Kidney epithelial cell (primary cell): ENCODE data around the gene ZNF785. TPM values are rescaled to one million over a fixed set of nuclear protein-coding genes. Genes with fewer than 3 reads are reported as not detected.

Experiments used
- DNase-seq: peaks from one replicate; pipeline ENCODE4 v3.0.0-alpha.2; 2010; ENCODE audit warnings: low read depth
- H3K27me3 ChIP-seq: 2 replicates; pipeline ENCODE4 v1.6.0; 2011; ENCODE audit warnings: low read length; ENCODE audit not compliant: control insufficient read depth, insufficient read depth
- H3K36me3 ChIP-seq: 2 replicates; pipeline ENCODE4 v1.5.1; 2011; ENCODE audit warnings: low read length; ENCODE audit not compliant: control insufficient read depth, insufficient read depth
- H3K4me3 ChIP-seq: 2 replicates; pipeline ENCODE4 v1.5.1; 2011; ENCODE audit warnings: low read depth, mild to moderate bottlenecking, control low read depth, low read length
- total RNA-seq: library from RNA; depleted of rRNA; stranded (reverse); fragments of >200 nt; gene quantifications from 2 replicates; pipeline ENCODE4 v1.2.3, GENCODE V29; 2015
- TF ChIP-seq, protein P1 (sequence below): IDR thresholded peaks from 2 replicates; pipeline ENCODE4 v1.5.1; 2011; ENCODE audit warnings: mild to moderate bottlenecking, moderate library complexity, low read length, control low read depth, inconsistent platforms; ENCODE audit not compliant: insufficient read depth, poor library complexity, severe bottlenecking

Gene ZNF785
- total RNA-seq, 1 donor from 2014 or later: 8.8 TPM

- TF ChIP-seq, protein P1, sequence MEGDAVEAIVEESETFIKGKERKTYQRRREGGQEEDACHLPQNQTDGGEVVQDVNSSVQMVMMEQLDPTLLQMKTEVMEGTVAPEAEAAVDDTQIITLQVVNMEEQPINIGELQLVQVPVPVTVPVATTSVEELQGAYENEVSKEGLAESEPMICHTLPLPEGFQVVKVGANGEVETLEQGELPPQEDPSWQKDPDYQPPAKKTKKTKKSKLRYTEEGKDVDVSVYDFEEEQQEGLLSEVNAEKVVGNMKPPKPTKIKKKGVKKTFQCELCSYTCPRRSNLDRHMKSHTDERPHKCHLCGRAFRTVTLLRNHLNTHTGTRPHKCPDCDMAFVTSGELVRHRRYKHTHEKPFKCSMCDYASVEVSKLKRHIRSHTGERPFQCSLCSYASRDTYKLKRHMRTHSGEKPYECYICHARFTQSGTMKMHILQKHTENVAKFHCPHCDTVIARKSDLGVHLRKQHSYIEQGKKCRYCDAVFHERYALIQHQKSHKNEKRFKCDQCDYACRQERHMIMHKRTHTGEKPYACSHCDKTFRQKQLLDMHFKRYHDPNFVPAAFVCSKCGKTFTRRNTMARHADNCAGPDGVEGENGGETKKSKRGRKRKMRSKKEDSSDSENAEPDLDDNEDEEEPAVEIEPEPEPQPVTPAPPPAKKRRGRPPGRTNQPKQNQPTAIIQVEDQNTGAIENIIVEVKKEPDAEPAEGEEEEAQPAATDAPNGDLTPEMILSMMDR: no peak
- H3K36me3 ChIP-seq: peaks cover 1% of the 10 kb centered on the region
Observed at GRCh38 chr16:30581457-30581856, 4.0 kb downstream of the ZNF785 start.

DNA sequence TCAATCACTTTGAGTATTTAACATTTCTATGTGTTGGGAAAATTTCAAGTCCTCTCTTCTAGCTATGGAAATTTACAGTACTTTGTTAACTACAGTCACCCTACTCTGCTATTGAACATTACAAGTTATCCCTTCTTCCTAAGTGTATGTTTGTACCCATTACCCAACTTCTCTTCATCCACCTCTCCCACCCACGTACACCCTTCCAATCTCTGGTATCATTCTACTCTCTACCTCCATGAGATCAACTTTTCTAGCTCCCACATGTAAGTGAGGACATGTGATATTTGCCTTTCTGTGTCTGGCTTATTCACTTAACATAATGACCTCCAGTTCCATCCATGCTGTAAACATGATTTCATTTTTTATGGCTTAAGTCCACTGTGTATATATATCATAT lies 10.8 kb downstream of the ZNF785 start:
- TF ChIP-seq, protein P1: no peak
- Histone ChIP-seq H3K27me3 (no peaks in the 10 kb centered on the region), H3K4me3 (no peak overlapping the region), H3K36me3 (no peaks in the 10 kb centered on the region)
- no peak for DNase-seq

More at GRCh38 chr16:30581457-30581856, 4.0 kb downstream of the ZNF785 start:
- no peak for DNase-seq
- H3K4me3 ChIP-seq: no peak overlapping the region
- H3K27me3 ChIP-seq: no peaks in the 10 kb centered on the region

DNA sequence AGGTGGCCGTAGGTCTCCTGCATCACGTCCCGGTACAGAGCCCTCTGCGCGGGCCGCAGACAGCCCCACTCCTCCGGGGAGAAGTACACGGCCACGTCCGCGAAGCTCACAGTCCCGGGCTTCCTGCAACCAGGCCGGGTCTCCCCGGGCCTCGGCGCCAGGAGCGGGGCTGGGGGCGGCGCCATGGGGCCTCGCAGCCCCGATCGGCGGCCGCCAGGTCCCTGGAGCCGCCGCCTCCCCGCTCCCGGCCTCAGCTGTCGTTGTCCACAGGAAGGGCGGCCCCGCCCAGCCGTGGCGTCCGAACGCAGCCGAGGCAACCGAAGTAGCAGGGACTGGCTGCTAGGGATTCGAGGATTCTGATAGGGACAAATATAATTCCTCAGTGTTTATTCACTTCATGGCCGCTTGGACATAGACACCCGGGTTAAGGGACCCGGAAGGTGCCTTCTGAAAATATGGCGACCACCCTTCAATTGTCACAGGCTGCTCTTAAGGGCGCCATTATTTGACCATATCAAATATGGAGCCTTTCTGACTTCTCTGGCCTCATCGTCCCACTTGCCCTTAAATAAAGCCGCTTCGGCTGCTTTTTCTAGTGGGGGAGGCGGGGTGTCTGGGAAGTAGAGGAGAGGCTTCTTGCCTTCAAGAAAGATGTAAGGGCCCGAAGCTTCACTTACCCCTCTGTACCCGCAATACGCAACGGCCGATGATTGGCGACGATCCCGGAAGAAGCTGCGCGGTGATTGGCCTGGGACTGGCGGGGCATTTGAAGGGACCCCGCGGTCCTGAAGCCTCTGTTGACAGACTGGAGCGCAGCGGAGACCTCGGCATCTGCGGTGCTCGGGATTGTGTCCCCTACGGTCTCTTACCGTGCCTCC lies 13.8 kb downstream of the ZNF785 start, which contains the start of gene ZNF688:
TSS of gene ZNF688 (minus strand) at position 270 of the 878 bp plus-strand sequence. CDS start at position 185, 85 bp downstream.
- Histone ChIP-seq H3K36me3 (no peaks in the 10 kb centered on the region), H3K27me3 (no peaks in the 10 kb centered on the region), H3K4me3 (peak within 1 kb of the TSS; percentile 64)
- DNase-seq: peak; percentile 98
- TF ChIP-seq, protein P1: no peak

DNA sequence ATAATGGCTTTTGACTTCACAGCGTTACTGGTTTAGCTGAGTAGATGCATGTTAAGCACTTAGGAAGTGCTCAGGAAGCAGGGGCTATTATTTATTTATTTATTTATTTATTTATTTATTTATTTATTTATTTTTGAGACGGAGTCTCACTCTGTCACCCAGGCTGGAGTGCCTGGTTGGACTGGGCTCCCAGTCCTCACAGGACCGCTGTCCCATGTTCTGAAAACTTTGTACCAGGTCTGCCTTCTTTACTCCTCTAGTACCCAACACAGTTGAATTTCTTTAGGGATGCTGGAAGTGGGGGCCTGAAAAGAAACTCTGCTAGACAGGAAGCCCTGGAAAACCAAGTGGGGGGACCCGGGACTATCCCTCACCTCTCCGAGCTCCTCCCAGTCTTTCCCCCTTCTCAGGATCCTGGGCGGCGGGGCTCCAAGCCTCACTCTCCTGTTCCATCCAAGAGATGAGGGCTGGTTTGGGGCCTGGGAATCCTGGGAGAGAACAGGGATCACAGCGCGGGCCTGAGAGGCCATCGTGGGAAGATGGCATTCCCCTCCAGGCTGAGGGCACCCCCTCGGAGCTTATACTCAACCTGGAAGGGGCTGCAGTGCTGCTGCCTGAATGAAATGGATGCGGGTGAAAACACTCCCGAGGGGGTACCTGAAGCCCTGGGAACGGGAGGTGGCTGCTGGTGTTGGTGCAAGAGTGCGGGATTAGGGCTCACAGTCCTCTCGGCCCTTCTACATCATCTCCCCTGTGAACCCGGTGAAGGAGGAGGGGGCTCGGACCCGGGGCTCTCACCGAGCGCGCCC lies 14.7 kb downstream of the ZNF785 start:
- TF ChIP-seq, protein P1: no peak
- DNase-seq: no peak
- H3K36me3 ChIP-seq: no peaks in the 10 kb centered on the region

GRCh38 chr16:30569746-30570635 lies 15.5 kb downstream of the ZNF785 start:
- DNase-seq: no peak
- TF ChIP-seq, protein P1: no peak
- H3K4me3 ChIP-seq: no peak overlapping the region

More for the DNA sequence above, 14.7 kb downstream of the ZNF785 start:
- no peaks in the 10 kb centered on the region for H3K27me3 ChIP-seq
- peak overlapping the region; percentile 64 for H3K4me3 ChIP-seq

More at GRCh38 chr16:30569746-30570635, 15.5 kb downstream of the ZNF785 start:
- H3K36me3 ChIP-seq: no peaks in the 10 kb centered on the region
- H3K27me3 ChIP-seq: no peaks in the 10 kb centered on the region
